ENCODE data around the gene MYLK2. TPM values are rescaled to one million over a fixed set of nuclear protein-coding genes. Genes with fewer than 3 reads are reported as not detected.
A peak's percentile ranks its signal among the peaks of the same experiment; 100 is the strongest.

Gene MYLK2
- total RNA-seq, 1 donor = under 0.01 TPM

DNA sequence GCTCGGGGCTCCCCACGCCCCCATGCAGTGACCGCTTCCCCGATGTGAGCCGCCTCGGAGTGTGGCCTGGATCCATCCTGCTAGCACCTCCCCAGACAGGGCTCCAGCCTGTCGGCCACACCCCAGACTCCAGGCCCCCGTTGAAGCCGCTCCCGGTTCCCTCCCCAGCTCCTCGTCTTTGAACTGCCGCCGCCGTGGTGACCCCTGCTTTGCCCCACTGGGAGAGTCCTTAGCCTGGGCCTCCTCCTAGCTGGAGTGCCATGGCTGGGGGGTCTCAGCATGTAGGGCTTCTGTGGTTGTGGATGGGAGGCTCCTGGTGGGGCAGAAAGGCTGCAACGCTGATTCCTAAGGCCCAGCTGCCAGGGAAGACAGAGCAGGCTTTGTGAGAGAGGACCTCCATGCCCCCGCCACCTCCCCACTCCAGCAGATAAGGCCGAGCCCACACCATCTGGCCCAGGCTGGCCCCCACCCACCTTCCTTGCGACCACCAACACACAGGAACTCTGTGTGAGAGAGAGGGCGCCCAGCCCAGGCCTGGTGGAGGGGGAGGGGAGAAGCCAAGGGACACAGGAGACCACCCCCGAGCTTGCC, 14.9 kb downstream of the MYLK2 start:
- no peak for DNase-seq (ENCODE audit: low read depth)
- TF ChIP-seq, protein P1, sequence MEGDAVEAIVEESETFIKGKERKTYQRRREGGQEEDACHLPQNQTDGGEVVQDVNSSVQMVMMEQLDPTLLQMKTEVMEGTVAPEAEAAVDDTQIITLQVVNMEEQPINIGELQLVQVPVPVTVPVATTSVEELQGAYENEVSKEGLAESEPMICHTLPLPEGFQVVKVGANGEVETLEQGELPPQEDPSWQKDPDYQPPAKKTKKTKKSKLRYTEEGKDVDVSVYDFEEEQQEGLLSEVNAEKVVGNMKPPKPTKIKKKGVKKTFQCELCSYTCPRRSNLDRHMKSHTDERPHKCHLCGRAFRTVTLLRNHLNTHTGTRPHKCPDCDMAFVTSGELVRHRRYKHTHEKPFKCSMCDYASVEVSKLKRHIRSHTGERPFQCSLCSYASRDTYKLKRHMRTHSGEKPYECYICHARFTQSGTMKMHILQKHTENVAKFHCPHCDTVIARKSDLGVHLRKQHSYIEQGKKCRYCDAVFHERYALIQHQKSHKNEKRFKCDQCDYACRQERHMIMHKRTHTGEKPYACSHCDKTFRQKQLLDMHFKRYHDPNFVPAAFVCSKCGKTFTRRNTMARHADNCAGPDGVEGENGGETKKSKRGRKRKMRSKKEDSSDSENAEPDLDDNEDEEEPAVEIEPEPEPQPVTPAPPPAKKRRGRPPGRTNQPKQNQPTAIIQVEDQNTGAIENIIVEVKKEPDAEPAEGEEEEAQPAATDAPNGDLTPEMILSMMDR (IDR thresholded peaks at IDR 0.05; ENCODE audit: insufficient read depth, low read depth, low read length) = no peak
- no peak overlapping the region for H3K4me3 ChIP-seq (ENCODE audit: low read depth, low read length)

DNA sequence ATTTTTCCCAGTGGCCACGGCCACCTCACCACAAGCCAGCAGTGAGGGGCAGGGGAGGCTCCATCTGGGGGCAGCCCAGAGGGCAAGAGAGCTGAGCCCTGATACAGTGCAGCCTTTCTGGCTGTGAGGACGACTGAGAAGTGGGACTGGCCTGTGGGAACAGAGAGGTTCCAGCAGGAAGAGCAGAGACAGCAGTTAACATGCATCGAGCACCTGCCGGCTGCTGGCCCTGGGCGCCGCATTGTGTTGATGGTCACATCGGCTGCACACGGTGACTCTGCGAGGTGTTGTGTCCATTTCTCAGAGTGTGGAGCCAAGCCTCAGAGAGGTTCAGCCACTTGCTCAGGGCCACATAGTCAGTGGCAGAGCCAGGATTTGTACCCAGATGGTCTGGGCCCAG, 16.4 kb downstream of the MYLK2 start:
- TF ChIP-seq, protein P1 (IDR thresholded peaks at IDR 0.05; ENCODE audit: insufficient read depth, low read depth, low read length) = no peak
- H3K4me3 ChIP-seq (ENCODE audit: low read depth, low read length) = no peak overlapping the region
- no peak for DNase-seq (ENCODE audit: low read depth)

DNA sequence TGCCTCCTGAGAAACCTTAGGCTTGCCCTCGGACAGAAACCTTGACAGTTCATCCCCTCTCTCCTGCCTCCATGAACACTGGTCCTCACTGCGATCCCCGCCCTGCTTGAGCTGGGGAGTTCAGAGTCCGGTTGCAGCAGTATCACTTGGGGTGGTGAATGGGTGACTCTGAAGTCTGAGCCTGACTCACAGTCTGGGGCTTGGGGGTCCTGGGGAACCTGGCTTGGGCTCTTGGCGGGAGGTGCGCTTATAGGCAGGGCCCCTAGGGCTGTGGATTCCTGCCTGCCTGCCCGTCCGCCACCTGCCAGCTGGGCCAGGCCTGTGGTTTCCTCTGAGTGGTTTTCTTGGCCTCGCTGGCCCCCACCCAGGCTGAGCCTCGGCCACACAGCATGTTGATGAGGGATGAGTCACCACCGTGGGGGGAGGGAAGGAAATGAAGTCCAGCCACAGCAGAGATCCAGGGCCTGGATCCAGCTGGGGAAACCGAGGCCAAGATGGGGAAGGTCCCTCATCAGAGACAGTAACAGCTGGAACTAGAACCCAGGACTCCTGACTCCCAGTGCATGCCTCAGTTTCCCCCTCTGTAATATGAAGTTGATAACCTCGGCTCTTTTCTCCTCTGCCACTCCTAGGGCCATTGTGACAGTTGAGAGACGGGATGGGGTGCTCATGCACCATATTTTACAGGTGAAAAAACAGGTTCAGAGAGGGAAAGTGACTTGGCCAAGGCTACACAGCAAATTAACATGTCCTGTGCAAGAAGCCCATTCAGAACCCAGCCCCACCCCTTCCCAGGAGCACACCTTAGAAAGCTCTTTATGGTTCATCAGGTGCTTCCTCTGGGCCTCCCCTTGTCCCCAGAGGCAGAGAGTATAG, 17.1 kb downstream of the MYLK2 start:
- peak; percentile 92 for DNase-seq (ENCODE audit: low read depth)
- TF ChIP-seq, protein P1 (IDR thresholded peaks at IDR 0.05; ENCODE audit: insufficient read depth, low read depth, low read length) = no peak

DNA sequence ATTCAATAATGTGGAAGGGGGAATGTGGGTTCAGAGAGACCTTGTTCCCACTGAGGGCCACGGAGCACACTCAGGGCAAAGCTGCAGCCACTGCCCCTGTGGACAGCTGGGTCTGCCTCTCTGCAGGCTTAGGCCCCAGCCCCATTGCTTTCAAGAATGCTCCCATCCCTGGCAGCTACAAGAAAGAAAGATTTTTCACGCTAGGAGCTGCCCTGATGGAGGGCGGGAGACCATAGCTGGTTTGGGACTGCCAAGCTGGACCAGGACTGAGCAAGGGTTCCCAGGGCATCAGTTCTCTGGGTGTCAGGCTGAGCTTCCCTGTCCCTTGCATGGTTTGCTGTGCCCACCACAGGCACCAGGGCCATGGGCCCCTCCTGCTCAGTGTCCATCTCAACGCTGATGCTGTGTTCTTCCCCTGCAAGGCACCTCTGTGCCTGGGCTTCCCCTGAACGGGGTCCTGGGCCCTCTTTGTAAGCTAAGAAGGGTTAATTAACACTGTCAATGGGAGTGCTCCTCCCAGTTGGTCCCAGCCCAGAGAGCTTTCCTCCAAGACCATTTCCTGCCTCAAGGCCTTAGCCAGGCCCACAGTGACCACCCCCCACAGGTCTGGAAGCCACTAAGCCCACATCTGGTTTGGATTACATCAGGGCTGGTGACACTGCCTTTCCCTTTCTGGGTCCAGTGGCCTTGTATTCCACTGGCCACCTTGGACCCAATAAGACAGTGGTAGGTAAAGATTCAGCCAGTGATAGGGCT, 17.9 kb downstream of the MYLK2 start:
- DNase-seq (ENCODE audit: low read depth) = peak; percentile 30

More for the DNA sequence above, 17.1 kb downstream of the MYLK2 start:
- H3K4me3 ChIP-seq (ENCODE audit: low read depth, low read length) = no peak overlapping the region

DNA sequence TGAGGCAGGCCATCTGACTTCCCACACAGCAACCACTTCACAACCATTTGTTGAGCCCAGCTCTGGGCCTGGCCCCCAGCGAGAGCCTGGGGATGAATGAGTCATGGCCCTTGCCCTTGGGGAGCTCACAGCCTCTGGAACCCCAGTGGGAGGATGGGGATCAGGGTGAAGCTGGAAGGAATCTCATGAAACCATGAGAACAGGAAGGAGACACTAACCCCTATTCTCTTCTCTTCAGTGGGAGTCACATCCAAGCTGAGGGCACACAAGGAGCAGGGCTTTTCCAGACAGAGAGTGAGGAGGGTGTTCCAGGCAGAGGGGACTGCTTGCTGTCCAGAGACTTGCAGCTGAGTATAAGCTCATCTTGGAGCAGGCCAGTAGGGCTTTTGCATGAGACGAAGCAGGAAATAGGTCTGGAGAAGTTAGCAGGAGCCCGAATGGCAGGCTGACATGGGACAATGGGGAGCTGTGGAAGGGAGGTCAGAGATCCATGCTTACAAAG, 18.8 kb downstream of the MYLK2 start:
- H3K4me3 ChIP-seq (ENCODE audit: low read depth, low read length) = no peak overlapping the region
- TF ChIP-seq, protein P1 (IDR thresholded peaks at IDR 0.05; ENCODE audit: insufficient read depth, low read depth, low read length) = no peak
- peak; percentile 44 for DNase-seq (ENCODE audit: low read depth)

More for the DNA sequence above, 17.9 kb downstream of the MYLK2 start:
- no peak overlapping the region for H3K4me3 ChIP-seq (ENCODE audit: low read depth, low read length)
- TF ChIP-seq, protein P1 (IDR thresholded peaks at IDR 0.05; ENCODE audit: insufficient read depth, low read depth, low read length) = no peak

DNA sequence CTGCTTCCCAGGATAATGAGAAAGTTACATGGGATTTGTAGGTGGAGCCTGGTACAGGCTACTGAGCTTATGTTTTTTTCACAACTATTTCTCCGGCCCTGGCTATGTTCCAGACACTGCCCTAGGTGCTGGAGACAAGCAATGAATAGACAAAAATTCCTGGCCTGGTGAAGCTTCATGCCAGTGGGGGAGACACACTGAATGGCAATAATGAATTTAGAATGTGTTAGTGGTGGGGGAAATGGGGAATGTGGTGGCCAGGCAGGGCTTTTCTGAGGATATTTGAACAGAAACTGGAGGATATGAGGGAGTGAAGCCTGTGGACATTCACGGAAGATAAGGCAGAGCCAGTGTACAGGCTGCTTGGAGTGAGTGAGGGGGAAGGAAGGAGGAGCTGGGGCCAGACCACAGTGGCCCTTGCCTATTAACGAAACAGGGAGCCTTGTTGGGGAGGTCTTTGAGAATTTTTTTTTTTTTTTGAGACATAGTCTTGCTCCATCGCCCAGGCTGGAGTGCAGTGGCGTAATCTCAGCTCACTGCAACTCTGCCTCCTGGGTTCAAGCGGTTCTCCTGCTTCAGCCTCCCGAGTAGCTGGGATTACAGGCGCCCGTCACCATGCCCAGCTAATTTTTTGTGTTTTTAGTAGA, 19.6 kb downstream of the MYLK2 start:
- DNase-seq (ENCODE audit: low read depth) = peak; percentile 29
- TF ChIP-seq, protein P1 (IDR thresholded peaks at IDR 0.05; ENCODE audit: insufficient read depth, low read depth, low read length) = no peak
- H3K4me3 ChIP-seq (ENCODE audit: low read depth, low read length) = no peak overlapping the region
